Thyroid gland (tissue), 4 donors: Measurements from ENCODE around the gene ZNF519.
"Not testable (repeated sequence)": the region's sequence is repeated elsewhere in the genome, so short reads cannot be mapped to it uniquely, and the experiment has no call there.

Experiments
- POLR2A ChIP-seq, 2 donors: fragments of 450-650 bp; IDR thresholded peaks; one replicate each; pipeline ENCODE4 v1.6.1; 2017; ENCODE audit warnings: antibody characterized with exemption in 2 of 2, mild to moderate bottlenecking in 2 of 2, moderate library complexity in 1 of 2
- TF ChIP-seq, protein P1 (sequence below), 6 experiments: fragments of 200-600 bp in 3 of 6; fragments of 450-650 bp in 3 of 6; sonication (generic) in 3 of 6; IDR thresholded peaks; one replicate each; pipeline ENCODE4 v1.5.1; 2016 to 2019; ENCODE audit warnings: antibody characterized with exemption in 6 of 6, mild to moderate bottlenecking in 2 of 6, inconsistent platforms in 1 of 6, moderate library complexity in 1 of 6

DNA sequence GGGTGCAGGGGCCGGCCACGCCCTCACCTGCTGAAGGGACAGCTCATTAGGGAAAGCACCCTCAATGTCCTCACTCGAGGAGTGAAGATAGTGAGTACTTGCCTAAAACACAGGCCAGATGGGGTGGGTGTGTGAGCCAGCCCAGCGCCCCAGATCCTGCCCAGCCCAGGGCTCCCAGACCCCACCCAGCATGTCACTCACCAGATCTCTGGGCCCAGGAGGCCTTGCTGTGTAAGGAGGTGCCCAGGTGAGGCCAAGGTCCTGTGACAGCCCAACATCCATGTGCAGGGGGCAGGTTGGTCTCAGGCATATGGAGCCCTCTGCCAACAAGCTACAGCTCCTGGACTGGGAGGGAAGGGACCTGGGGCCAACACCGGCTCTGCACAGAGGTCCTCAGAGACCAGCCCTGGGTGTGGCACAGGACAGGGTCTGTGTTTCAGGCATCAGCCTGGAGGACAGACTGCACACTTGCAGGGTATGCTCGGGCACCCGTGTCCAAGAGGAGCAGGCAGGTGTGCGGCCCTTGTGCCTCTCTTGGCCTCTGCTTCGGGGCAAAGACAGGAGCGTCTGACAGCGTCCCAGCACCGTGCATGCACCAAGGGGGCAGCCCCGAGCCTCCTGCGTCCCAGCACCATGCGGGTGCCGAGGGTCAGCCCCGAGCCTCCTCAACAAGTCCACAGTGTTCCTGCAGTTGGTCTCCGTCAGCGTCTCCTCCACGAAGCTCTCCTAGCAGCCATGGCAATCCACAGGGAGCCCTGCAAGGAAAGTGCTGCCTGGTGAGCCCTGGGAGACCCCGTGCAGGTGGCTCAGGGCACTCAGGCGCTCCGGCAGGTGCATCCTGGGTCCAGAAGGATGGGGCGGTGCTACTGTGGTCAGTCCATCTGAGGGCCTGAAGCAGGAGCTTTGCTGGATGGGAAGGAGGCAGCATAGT is 16.0 kb upstream of the ZNF519 start:
- not testable (repeated sequence) for TF ChIP-seq POLR2A (IDR thresholded peaks at IDR 0.05)
- TF ChIP-seq, protein P1, sequence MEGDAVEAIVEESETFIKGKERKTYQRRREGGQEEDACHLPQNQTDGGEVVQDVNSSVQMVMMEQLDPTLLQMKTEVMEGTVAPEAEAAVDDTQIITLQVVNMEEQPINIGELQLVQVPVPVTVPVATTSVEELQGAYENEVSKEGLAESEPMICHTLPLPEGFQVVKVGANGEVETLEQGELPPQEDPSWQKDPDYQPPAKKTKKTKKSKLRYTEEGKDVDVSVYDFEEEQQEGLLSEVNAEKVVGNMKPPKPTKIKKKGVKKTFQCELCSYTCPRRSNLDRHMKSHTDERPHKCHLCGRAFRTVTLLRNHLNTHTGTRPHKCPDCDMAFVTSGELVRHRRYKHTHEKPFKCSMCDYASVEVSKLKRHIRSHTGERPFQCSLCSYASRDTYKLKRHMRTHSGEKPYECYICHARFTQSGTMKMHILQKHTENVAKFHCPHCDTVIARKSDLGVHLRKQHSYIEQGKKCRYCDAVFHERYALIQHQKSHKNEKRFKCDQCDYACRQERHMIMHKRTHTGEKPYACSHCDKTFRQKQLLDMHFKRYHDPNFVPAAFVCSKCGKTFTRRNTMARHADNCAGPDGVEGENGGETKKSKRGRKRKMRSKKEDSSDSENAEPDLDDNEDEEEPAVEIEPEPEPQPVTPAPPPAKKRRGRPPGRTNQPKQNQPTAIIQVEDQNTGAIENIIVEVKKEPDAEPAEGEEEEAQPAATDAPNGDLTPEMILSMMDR (IDR thresholded peaks at IDR 0.05): not testable (repeated sequence)
